Right ventricle myocardium inferior (tissue), 1 donor: Measurements from ENCODE around the gene FLAD1. TPM values are rescaled to one million over a fixed set of nuclear protein-coding genes. Genes with fewer than 3 reads are reported as not detected.

Source experiments
- ATAC-seq: fragments of 200-7000 bp; cut with Tn5 transposase; one replicate; pipeline ENCODE4 v1.9.1; 2020; ENCODE audit warnings: mild to moderate bottlenecking, moderate library complexity
- DNase-seq: peaks from one replicate; pipeline ENCODE4 v3.0.0; 2021; ENCODE audit errors: missing footprints
- intact Hi-C: fragments of 100-400 bp; cut with DNase I; formaldehyde crosslinking; loops from one replicate; pipeline ENCODE4 v1.11.0; 2022
- total RNA-seq: library from RNA; stranded (reverse); fragmentation: NEBNext Ultra II Directional; extraction: Animal tissue kit (Norgen Biotek cat#: 25700); gene quantifications from one replicate; pipeline ENCODE4 v1.2.1, GENCODE V29; 2021
- donor health status: DM: no; HTN: yes; CAD: no; lungs with severe emphysema.

The FLAD1 gene
- total RNA-seq, 1 donor from 2014 or later, result 30.8 TPM

DNA sequence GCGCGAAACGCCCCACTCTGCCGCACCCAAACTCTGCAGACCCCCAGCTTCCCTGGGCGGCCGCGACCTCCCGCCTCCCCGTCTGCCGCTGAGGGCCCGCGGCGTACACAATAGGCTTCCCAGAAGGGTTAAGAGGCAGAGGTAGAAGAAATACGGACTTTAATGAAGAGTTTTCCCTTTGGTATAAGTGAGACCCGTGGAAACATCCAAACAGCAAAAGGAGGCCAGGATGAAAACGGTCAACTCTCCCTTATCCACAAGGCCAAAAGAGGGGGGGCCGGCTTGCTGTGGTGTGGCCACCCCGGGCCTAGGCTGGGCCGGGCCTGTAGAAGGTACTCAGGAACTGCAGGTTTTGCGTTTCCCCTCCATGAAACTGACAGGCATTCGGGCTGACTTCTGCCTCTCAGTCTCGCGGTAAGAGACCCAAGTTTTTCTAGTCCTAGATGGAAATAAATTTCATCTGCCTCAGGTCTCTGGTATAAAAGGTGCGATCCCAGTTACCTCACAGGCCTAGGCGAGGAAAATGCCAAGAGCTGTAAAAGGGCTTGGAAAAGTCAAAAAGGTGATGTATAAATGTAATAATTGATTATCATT lies 20.9 kb upstream of the FLAD1 start:
- peak; percentile 15 for ATAC-seq
- intact Hi-C loops, result loop anchor here (5.0 kb wide), 2 partner anchors 40 to 100 kb away; partner anchors contain the start of genes EFNA4 and ZBTB7B
- DNase-seq, result peak; percentile 60

- intact Hi-C loops, result loop anchor here (5.0 kb wide), 2 partner anchors 39 to 99 kb away; partner anchors contain the start of genes EFNA4 and ZBTB7B
- DNase-seq (peak; percentile 64), ATAC-seq (no peak)
These were observed 20.3 kb upstream of the FLAD1 start for GRCh38 chr1:154962795-154963330.

DNA sequence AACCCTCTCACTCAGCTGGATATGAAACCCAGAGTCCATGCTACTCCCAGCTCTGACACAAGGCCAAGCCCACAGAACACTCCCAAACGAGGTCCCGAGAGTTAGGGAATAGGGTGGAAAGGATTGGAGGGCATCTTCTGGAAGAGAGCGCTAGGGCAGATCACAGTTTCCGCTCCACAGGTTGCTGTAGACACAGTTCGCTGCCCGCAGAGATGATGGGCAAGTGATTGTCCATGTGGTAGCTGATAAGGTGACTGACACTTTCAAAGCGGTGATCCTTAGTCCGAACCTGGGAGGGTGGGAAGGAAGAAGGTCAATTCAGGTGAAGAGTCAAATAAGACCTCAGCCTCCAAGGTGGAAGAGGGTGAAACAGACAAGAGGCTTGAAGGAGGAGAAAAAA lies 19.5 kb upstream of the FLAD1 start:
- intact Hi-C loops, result loop anchor here (5.0 kb wide), 2 partner anchors 39 to 99 kb away; partner anchors contain the start of genes EFNA4 and ZBTB7B
- peak; percentile 60 for DNase-seq
- ATAC-seq, result no peak

DNA sequence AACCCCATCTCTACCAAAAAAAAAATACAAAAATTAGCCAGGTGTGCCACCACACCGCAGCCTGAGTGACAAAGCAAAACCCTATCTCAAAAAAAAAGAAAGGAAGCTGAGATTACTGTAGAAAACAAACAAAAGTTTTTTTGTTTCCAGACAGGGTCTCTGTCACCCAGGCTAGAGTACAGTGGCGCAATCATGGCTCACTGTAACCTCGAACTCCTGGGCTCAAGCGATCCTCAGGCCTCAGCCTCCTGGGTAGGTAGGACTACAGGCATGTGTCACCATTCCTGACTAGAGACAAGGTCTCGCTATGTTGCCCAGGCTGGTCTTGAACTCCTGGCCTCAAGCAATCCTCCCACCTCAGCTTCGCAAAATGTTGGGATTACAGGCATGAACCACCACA lies 18.8 kb upstream of the FLAD1 start:
- no peak for ATAC-seq
- intact Hi-C loops, result loop anchor here (5.0 kb wide), 2 partner anchors 38 to 98 kb away; partner anchors contain the start of genes EFNA4 and ZBTB7B
- peak; percentile 6 for DNase-seq

- ATAC-seq, result no peak
- no peak for DNase-seq
- intact Hi-C loops, result no loop called here
These were observed 17.0 kb upstream of the FLAD1 start for GRCh38 chr1:154966111-154966510.

GRCh38 chr1:154967331-154967950 lies 15.7 kb upstream of the FLAD1 start:
- DNase-seq, result no peak

GRCh38 chr1:154968731-154969130 lies 14.4 kb upstream of the FLAD1 start:
- DNase-seq, result no peak
- intact Hi-C loops, result no loop called here
- ATAC-seq, result no peak

More at GRCh38 chr1:154967331-154967950, 15.7 kb upstream of the FLAD1 start:
- no peak for ATAC-seq
- intact Hi-C loops, result no loop called here

- ATAC-seq (no peak), DNase-seq (no peak)
- intact Hi-C loops, result no loop called here
These were observed 13.9 kb upstream of the FLAD1 start for GRCh38 chr1:154969246-154969645.

- intact Hi-C loops, result loop anchor here (2.0 to 5.0 kb wide), 3 partner anchors 33 to 81 kb away; partner anchors contain the start of genes ADAM15 and PMVK
- DNase-seq (no peak), ATAC-seq (no peak)
These were observed 13.2 kb upstream of the FLAD1 start for GRCh38 chr1:154969860-154970452.

DNA sequence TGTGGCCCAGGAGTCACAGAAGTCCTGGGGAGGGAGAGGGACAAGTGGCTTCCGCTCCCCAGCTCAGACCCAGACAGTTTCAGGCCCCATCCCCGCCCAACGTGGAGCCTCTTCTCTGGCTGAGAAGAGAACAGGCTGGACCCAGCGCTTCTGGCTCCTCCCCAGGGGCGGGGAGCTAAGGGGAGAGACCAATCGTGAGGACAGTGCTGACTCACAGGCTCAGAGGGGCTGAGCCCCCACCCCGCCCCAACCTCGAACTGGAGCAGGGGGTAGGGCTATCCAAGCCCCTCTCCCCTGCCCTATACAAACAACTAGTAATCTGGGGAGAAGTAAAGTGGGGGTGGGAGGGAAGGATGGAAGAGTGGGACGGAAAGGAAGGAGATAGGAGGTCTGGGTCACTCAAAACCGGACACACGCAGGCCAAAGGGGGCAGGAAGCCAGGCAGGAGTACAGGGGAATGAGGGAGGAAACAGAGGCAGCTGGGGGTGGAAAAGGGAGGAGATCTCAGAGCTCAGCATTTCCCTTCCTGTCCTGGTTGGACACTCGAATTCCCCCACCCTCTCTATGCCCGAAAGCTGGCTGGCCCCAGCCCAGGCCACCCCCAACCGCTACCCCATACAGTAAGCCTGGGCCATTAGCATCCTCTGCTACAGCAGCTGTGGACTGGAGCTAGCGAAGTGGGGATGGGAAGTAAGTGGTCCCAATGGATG lies 12.4 kb upstream of the FLAD1 start, which contains the start of gene SHC1:
Gene SHC1, minus strand, starts transcription at position 117 of the 710 bp plus-strand sequence. CDS start 221 bp downstream, outside the sequence.
- ATAC-seq (peak; percentile 71), DNase-seq (peak; percentile 95)
- intact Hi-C loops, result loop anchor here (2.0 to 5.0 kb wide), 3 partner anchors 34 to 80 kb away; partner anchors contain the start of genes ADAM15 and PMVK

DNA sequence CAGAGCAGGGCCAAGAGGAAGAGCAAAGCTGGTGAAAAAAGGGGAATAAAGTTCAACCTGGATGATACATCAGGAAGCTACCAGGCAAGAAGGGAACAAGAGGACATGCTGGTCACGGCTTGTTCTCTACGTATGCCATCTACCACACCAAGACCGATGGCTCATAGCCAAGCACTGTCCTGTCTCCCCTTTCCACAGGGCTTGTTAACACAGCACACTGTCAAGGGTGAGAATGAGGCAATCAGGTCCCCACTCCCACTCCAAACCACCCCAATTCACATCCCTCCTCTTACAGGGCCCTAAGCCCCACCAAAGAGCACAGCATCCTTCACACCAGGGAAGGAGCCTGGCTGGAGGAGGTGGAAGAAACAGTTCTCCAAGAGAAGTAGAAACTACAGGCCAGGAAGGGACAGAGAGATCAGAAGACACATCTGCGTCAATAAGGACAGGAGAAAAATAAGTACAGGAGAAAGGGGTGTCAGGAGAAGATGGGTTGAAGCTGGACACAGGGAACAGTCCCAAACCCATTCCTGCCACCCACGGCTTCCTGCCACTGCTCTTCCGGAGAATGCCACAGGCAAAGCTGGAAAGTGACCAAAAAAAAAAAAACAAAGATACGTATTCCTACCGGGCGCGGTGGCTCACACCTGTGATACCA lies 11.7 kb upstream of the FLAD1 start:
- intact Hi-C loops, result loop anchor here (2.0 to 5.0 kb wide), 3 partner anchors 35 to 79 kb away; partner anchors contain the start of genes ADAM15 and PMVK
- ATAC-seq (no peak), DNase-seq (no peak)

GRCh38 chr1:154972213-154972516 lies 11.0 kb upstream of the FLAD1 start:
- DNase-seq (no peak), ATAC-seq (no peak)
- intact Hi-C loops, result loop anchor here (5.0 kb wide), 1 partner anchor 45 kb away; no protein-coding TSS in a partner anchor

DNA sequence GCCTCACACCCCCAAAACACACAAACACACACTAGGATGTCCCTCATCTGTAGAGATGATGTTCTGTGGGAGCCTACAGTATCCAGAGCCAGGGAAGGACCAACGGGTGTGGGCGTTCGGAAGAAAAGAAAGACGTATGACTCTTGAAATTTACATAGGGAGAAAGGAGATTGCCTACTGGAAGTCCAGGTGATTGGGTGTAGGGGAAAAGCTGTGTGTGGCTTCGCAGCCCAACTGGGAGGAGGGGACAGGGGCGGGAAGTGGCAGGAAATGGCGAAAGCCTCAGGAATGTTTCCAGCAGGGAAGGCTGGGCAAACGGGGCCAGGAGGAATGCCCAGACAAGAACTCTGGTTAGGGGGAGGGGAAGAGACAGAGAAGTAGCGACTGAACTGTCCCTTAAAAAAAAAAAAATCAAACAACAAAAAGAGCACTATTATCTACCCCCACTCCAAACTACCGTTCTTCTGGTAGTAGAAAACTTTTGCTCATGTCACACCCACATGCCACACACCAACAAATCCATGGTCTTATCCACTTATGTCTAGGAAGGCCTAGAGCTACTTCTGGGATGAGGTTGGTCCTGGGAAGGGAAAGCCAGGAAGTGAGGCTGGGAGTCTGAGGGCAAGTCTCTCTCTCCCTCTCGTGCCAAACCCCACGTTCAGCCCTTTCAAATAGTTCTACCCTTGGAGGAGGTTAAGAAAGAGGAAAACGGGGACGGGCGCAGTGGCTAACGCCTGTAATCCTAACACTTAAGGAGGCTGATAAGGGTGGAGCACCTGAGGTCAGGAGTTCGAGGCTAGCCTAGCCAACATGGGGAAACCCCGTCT lies 10.4 kb upstream of the FLAD1 start:
- DNase-seq (no peak), ATAC-seq (no peak)
- intact Hi-C loops, result loop anchor here (5.0 kb wide), 1 partner anchor 45 kb away; no protein-coding TSS in a partner anchor

- intact Hi-C loops, result loop anchor here (2.0 to 5.0 kb wide), 2 partner anchors 27 to 44 kb away; no protein-coding TSS in a partner anchor
- ATAC-seq, result peak; percentile 47
- peak; percentile 97 for DNase-seq
These were observed 9.6 kb upstream of the FLAD1 start for GRCh38 chr1:154973344-154974101.

GRCh38 chr1:154974102-154974807 lies 8.9 kb upstream of the FLAD1 start, which contains the start of gene CKS1B:
Gene CKS1B (plus strand): TSS chr1:154974681. CDS start chr1:154974746, 65 bp downstream.
- peak; percentile 98 for DNase-seq
- peak; percentile 89 for ATAC-seq
- intact Hi-C loops, result loop anchor here (2.0 to 5.0 kb wide), 2 partner anchors 27 to 43 kb away; no protein-coding TSS in a partner anchor
